Activated CD4-positive, alpha-beta T cell treated with anti-CD3 and anti-CD28 coated beads, Interleukin-2, Interleukin-6, amounts not matched to agents 100 ng/mL and 50 ng/mL, durations not matched to agents 16 hours and 8 hours (primary cell): ENCODE results near the gene RBBP8.
"Not testable (repeated sequence)": the region's sequence is repeated elsewhere in the genome, so short reads cannot be mapped to it uniquely, and the experiment has no call there.

ENCODE experiments used
- DNase-seq: peaks from one replicate; pipeline ENCODE4 v3.0.0-alpha.2; 2020

RBBP8 gene

DNA sequence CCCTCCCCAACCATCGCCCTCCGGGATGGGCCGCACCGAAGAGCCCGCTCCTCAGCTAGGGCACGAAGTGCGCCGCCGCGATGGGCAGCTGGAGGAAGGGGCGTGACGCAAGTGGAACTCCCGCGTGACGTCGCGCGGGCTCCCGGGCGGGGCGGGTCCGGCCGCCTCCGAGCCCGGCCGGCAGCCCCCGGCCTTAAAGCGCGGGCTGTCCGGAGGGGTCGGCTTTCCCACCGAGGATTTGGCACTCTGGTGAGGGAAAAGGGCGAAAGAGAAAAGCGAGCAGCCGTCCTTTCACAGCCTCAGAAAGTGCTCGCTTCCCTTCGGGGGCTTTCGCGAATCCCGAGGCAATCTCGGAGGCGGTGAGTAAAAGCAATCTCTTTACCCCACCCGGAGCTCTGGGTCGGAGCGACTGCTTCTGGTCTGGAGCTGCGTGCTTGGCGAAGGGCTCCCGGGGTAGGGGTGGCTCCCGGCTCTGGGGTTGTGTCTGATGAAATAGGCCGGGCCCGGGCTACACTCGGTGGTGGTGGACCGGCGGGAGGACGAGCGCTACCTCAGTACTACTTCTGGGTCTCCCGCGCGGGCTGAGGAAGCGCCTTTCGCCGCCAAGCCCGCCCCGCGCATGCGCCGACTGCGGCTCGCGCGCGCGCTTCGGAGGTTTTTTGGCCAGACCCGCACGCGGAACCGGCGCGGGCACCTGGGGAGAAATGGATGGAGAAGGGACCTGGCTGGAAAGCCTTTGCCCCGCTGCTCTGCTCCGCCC is at the start of gene RBBP8:
RBBP8 (plus strand) TSS at position 123 of the 760 bp plus-strand sequence. CDS start 3,524 bp downstream, outside the sequence.
- peak; percentile 90 for DNase-seq

- no peak for DNase-seq
These were observed 49.3 kb upstream of the RBBP8 start for GRCh38 chr18:22883827-22884226.

- not testable (repeated sequence) for DNase-seq
These were observed 47.4 kb upstream of the RBBP8 start for GRCh38 chr18:22885694-22886093.

GRCh38 chr18:22899421-22899820 is 33.7 kb upstream of the RBBP8 start:
- no peak for DNase-seq

DNA sequence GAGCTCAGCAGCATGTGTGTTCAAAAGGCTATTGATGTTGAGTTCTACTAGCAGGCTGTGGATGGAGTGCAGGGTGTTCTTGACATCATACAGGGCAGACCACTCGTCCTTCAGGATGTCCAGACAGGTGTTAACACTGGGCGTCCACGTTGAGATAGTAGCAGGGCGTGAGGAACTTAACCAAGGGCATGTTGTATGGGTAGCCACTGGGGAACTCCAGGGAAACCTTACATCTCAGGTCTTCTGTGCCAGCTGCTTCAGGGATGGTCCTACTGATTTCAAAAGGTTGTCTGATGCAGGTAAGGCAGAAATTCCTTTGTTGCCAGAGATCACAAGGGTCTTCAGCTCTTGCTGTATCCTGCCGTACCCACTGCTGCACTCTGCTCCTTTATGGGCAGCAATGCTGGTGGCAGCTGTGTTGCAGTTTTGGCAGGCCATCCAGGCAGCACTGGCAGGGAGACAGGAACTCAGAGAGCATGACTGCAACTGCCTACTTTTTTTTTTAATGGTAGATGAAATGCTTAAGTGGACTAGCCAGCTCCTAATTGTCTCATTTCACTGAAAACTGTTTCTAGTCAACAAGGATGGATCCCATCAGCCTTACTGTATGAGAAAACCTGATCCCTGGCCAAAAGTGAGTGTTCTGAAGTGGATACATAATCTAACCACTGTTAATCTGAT is 32.4 kb upstream of the RBBP8 start:
- DNase-seq = no peak

GRCh38 chr18:22902093-22902492 is 31.0 kb upstream of the RBBP8 start:
- DNase-seq = no peak

- not testable (repeated sequence) for DNase-seq
These were observed 29.9 kb upstream of the RBBP8 start for GRCh38 chr18:22903248-22903647.

DNA sequence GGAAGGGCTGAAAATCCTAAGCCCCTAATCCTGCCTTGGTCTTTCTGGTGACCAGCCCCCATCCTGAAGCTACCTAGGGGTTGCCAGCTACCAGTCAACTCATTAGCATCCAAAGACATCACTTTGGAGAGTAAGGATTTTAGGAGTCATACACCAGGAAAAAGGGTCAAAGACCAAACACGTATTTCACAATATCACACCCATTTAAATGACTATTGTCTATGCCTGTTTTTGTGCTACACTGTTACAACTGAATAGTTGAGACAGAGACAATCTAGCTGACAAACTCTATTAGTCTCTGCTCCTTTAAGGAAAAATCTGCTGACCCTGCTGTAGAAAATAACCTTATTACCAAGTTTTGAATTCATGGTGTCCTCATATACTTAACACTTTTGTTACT is 21.0 kb upstream of the RBBP8 start:
- no peak for DNase-seq

GRCh38 chr18:22912835-22913234 is 20.3 kb upstream of the RBBP8 start:
- no peak for DNase-seq

- no peak for DNase-seq
These were observed 19.3 kb upstream of the RBBP8 start for GRCh38 chr18:22913861-22914260.

- DNase-seq = no peak
These were observed 18.5 kb upstream of the RBBP8 start for GRCh38 chr18:22914633-22915032.

GRCh38 chr18:22915337-22915736 is 17.8 kb upstream of the RBBP8 start:
- no peak for DNase-seq

DNA sequence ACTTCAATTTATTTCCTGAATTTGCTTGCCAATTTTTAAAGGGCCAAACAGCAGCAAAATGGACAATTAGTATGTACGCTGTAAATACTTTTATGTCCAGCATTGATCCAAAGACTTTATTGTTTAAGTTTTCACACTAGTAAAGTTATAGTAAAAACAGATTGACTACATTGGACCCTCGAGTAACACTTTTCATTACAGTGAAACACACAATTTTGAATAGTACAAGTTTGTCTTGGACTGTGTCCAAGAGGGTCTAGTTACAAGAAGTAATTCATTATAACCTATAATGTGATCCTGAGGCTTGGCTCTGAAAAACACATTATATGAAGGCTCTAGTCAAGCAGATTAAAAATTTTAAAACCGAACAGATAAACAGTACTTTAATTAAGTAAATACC is 11.4 kb upstream of the RBBP8 start:
- no peak for DNase-seq

DNA sequence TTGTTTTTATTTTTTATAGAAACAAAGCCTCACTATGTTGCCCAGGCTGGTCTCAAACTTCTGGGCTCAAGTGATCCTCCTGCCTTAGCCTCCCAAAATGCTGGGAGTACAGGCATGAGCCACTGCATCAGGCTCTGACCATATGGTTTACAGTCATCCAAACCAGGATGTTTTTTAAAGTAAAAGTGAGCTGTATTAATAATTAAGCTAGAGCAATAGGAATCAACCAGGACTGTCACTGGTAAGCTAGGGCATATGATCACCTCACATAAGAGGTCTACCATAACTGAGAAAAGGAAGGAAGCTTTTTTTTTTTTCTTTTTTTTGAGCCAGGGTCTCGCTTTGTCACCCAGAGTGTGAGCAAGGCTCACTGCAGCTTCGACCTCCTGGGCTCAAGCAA is 8.5 kb upstream of the RBBP8 start:
- no peak for DNase-seq

- no peak for DNase-seq
These were observed 6.7 kb upstream of the RBBP8 start for GRCh38 chr18:22926454-22926853.

DNA sequence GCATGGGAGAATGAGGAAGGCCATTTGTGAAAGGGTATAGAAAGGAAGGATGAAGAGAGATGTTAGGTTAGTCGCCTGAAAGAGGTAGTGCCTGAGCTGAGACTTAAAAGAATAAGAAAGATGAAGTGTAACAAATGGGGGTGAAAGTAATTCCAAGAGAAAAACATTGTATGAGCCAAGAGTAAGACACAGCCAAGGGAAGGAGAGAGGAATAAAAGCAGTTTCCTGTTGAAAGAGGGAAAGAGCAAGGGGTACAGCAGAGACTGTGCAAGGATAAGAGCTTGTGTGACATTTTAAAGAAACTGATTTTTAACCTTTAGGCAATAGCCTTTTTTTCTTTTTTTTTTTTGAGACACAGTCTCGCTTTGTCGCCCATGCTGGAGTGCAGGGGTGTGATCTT is 4.8 kb upstream of the RBBP8 start:
- DNase-seq = no peak

DNA sequence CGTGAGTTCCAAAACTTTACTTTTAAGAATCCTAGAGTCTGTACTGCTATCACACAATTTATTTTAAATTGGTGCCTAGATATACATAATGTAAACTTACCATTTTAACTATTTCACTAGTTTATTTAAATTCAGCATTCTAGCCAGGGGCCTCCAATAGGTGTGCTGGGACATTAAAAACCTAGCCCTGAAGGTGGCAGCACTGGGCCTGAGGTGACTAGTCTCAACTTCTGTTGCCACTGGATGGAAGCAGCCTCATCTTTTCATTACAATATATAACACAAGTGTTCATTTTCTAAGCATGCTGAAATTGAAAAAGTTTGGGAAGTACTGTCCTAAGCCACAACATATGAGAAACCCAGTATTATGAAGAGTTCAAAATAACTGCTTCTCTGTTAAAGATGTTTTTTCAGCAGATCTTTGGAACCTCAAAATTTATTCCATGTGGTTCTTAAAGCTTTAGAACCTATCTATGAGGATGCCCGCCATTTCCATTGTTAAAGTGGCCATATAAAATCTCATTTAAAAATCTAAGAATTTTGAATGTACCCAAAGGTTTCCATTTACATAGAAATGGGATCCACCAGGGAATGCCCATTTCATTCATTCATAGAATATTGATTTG is 2.9 kb upstream of the RBBP8 start:
- peak; percentile 85 for DNase-seq

GRCh38 chr18:22932885-22933205 is 283 bp upstream of the RBBP8 start:
- DNase-seq = no peak

GRCh38 chr18:22933966-22934423 is 867 bp downstream of the RBBP8 start:
- DNase-seq = no peak

- no peak for DNase-seq
These were observed 1.7 kb downstream of the RBBP8 start for GRCh38 chr18:22934789-22935188.

- DNase-seq = peak; percentile 20
These were observed 2.3 kb downstream of the RBBP8 start for GRCh38 chr18:22935431-22935830.

DNA sequence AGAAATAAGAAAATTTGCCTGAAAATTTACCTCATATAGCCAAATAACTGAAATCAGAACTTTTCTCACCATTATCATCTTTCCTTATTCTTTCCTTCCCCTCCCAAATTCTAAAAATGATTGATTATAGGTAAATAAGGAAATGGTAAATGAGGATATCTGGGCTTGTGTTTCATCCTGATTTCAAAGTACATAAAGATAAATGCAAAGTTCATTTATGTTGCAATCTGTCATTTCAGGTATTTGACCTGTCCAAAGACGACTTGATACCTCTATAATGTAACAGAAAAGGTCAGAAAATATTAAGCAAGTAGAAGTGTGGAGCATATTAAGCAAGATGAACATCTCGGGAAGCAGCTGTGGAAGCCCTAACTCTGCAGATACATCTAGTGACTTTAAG is 3.4 kb downstream of the RBBP8 start:
- no peak for DNase-seq

DNA sequence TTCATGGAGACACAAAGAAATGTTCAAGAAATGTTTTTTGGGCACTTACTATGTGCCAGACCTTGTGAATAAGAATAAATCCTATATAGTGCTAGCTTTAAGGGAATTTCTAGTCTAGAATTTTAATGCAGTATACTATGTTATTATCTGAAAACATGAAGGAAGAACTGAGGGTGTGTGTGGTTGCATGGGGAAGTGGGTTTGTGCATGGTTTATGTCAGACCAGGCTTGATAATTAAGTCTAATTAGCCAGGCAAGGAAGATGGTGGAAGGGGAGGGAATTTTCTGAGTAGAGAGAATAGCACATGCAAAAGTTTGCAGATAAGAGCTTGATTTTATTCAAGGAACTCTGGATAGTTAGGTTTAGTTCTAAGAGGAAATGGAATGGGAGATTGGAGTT is 6.5 kb downstream of the RBBP8 start:
- DNase-seq = no peak

DNA sequence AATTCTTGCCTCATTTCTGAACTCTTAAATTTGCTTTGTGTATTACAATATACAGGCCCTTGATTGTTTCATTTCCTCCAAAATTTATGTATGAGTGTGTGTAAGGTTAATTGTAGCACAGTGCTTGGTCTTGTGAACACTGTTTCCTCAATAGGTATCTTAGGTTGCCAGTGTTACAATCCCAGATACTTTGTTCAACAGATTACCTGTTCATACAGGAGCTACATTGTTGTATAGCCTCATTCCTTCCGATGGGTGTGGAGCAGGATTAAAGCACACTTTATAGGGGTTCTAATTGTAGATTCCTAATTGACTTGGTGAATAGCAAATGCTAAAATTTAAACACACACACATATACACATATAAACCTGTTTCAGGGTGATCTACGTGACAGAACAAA is 10.7 kb downstream of the RBBP8 start:
- no peak for DNase-seq
